HEK293T (cell line): ENCODE results near the gene CCDC170.

ENCODE experiments used
- ARNT ChIP-seq: fragments of 450-650 bp; IDR thresholded peaks from 2 replicates; pipeline ENCODE4 v1.6.1; 2017; ENCODE audit warnings: mild to moderate bottlenecking
- BHLHE40 ChIP-seq: fragments of 450-650 bp; IDR thresholded peaks from 2 replicates; pipeline ENCODE4 v1.6.1; 2016; ENCODE audit warnings: mild to moderate bottlenecking, moderate library complexity, borderline replicate concordance
- ELF4 ChIP-seq: fragments of 450-650 bp; IDR thresholded peaks from 2 replicates; pipeline ENCODE4 v1.6.1; 2017; ENCODE audit warnings: antibody characterized with exemption
- FOXK2 ChIP-seq: fragments of 450-650 bp; IDR thresholded peaks from 2 replicates; pipeline ENCODE4 v1.6.1; 2016; ENCODE audit warnings: mild to moderate bottlenecking
- FOXM1 ChIP-seq: fragments of 450-650 bp; IDR thresholded peaks from 2 replicates; pipeline ENCODE4 v1.6.1; 2017; ENCODE audit warnings: mild to moderate bottlenecking, borderline replicate concordance
- HDGF ChIP-seq: fragments of 450-650 bp; IDR thresholded peaks from 2 replicates; pipeline ENCODE4 v1.6.1; 2017; ENCODE audit warnings: antibody characterized with exemption, borderline replicate concordance
- NFRKB ChIP-seq: fragments of 450-650 bp; IDR thresholded peaks from 2 replicates; pipeline ENCODE4 v1.6.1; 2016; ENCODE audit warnings: mild to moderate bottlenecking, moderate library complexity
- PKNOX1 ChIP-seq: fragments of 450-650 bp; IDR thresholded peaks from 2 replicates; pipeline ENCODE4 v1.6.1; 2016
- SP1 ChIP-seq: fragments of 450-650 bp; IDR thresholded peaks from 2 replicates; pipeline ENCODE4 v1.6.1; 2017
- SUZ12 ChIP-seq: fragments of 450-650 bp; IDR thresholded peaks from 2 replicates; pipeline ENCODE4 v1.6.1; 2016; ENCODE audit warnings: mild to moderate bottlenecking
- TARDBP ChIP-seq: fragments of 450-650 bp; IDR thresholded peaks from 2 replicates; pipeline ENCODE4 v1.6.1; 2016

DNA sequence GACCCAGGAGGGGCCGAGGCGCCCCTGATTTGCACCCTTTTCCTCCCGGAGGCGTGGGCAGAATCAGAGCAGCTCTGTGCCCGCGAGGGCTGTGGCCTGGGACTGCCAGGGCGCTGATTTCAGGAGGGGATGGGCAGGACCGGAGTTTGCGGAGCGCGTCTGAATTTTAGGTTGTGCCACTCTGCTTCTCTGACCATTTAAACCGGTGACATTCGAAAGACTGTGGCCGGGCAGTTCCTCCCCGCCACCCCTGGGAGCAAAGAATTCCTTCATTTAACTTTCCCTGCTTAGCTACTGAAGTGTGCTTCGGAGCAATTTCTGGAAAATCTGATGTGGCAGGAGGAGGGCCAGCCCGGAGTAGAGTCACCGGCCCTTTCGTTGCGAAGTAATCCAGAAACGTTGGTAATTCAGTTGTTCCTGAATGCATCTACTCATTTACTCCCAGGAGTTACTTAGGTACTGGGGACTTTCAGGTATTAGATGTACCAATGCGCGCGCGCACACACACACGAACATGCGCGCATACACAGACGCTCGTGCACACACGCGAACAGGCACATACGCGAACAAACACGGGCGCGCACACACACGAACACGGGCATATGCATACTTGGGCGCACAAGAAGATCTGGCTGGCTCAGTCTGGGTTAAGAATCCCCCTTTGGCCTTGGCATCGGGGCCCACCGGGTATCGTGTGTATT, 568 bp downstream of the CCDC170 start:
- no peak for TF ChIP-seq ARNT
- TF ChIP-seq TARDBP = no peak
- no peak for TF ChIP-seq HDGF
- TF ChIP-seq FOXK2 = no peak
- no peak for TF ChIP-seq NFRKB
- TF ChIP-seq ELF4 = no peak
- TF ChIP-seq FOXM1 = no peak
- no peak for TF ChIP-seq PKNOX1
- no peak for TF ChIP-seq SP1
- no peak for TF ChIP-seq SUZ12
- TF ChIP-seq BHLHE40 = no peak
